Activated T-cell treated with anti-CD3 and anti-CD28 coated beads for 24 hours (primary cell): ENCODE measurements around the gene GABPB2.

Experiments
- DNase-seq: peaks from one replicate; pipeline ENCODE4 v3.0.0-alpha.2; 2020; ENCODE audit warnings: low read depth

GABPB2 gene

DNA sequence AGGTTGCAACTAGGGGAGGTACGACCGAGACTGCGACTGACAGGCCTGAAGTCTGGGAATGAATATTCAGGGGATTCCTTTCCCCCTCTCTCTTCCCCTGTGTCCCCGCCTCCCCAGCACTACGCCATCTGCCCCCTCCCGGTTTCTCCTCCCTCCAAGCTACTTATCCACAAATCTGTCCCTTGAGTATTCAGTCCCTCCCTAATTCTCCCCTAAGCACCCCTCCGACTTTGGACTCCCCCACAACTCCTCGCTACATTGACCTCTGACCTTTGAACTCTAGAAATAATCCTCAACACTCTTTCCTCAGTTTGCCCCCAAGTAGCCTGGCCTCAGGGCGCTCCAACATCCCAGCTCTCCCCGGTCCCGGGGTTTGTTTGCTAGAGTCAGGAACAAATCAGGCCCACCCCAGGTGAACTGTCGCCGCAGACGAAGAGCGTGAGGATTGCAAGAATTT, 94.7 kb downstream of the GABPB2 start:
- DNase-seq = no peak

GRCh38 chr1:151165738-151166504, 95.4 kb downstream of the GABPB2 start, which contains the start of the genes LYSMD1 and SCNM1:
TSS of gene LYSMD1 (minus strand) at chr1:151165902. CDS start at chr1:151165258, 644 bp downstream.
TSS of gene SCNM1 (plus strand) at chr1:151166144. CDS start at chr1:151166153, 9 bp downstream.
- DNase-seq = peak; percentile 95

DNA sequence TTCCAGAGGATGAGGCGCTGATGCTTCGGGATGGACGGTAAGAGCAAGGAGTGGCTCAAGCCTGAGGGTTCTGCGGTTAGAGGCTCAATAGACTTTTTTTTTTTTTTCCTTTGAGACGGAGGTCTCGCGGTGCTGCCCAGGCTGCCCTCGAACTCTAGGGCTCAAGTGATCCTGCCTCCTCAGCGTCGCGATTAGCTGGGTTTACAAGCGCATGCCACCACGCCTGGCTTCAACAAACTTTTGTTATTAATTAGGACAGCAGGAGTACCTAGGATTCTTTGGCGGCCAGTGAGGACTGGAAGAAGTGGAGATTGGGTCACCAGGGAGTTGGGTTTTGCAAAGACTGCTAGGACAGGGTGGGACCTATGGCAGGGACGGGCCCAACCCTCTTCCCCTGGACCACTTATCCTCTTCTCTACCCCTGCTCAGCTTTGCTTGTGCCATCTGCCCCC, 96.0 kb downstream of the GABPB2 start:
- no peak for DNase-seq

GRCh38 chr1:151167116-151167515, 96.6 kb downstream of the GABPB2 start:
- DNase-seq = no peak

DNA sequence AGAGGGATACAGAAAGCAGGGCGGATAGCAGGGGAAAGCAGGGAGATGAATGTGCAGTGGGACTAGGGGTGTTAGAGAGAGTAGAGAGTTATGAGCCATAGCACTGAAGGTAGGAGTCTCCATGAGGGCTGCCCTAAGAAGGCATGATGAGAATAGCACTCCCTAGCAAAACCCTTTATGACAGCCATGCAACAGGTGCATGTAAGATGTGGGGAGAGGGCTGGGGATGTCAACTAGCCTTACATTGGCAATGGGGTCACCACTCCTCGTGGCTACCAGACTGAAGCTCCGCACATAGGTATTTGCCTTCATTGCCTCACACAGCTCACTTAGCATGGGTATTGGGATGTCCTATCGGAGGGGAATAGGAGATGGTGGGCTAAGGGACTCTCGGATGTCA, 100.6 kb downstream of the GABPB2 start:
- no peak for DNase-seq
